ENCODE data around the gene PAX2.

The PAX2 gene

GRCh38 chr10:100811261-100811660 is 65.9 kb downstream of the PAX2 start:
- TF ChIP-seq CTCF (IDR thresholded peaks at IDR 0.05; ENCODE audit: borderline replicate concordance, control extremely low read depth, extremely low read depth, insufficient read depth, missing control alignments): no peak
- in situ Hi-C loops (cut with MboI; ENCODE audit: low sequenced_read_pairs, unreplicated experiment): no loop called here
- no peak for DNase-seq (ENCODE audit: low spot score)

GRCh38 chr10:100811752-100812750 is 66.7 kb downstream of the PAX2 start:
- TF ChIP-seq CTCF (IDR thresholded peaks at IDR 0.05; ENCODE audit: borderline replicate concordance, control extremely low read depth, extremely low read depth, insufficient read depth, missing control alignments): no peak
- no peak for DNase-seq (ENCODE audit: low spot score)
- in situ Hi-C loops (cut with MboI; ENCODE audit: low sequenced_read_pairs, unreplicated experiment): no loop called here

- no peak for TF ChIP-seq CTCF (IDR thresholded peaks at IDR 0.05; ENCODE audit: borderline replicate concordance, control extremely low read depth, extremely low read depth, insufficient read depth, missing control alignments)
- DNase-seq (ENCODE audit: low spot score): no peak
- in situ Hi-C loops (cut with MboI; ENCODE audit: low sequenced_read_pairs, unreplicated experiment): no loop called here
Observed at GRCh38 chr10:100812978-100813377, 67.6 kb downstream of the PAX2 start.

GRCh38 chr10:100814751-100815474 is 69.5 kb downstream of the PAX2 start:
- no peak for TF ChIP-seq CTCF (IDR thresholded peaks at IDR 0.05; ENCODE audit: borderline replicate concordance, control extremely low read depth, extremely low read depth, insufficient read depth, missing control alignments)
- in situ Hi-C loops (cut with MboI; ENCODE audit: low sequenced_read_pairs, unreplicated experiment): no loop called here
- DNase-seq (ENCODE audit: low spot score): no peak

GRCh38 chr10:100816671-100817070 is 71.3 kb downstream of the PAX2 start:
- DNase-seq (ENCODE audit: low spot score): no peak
- no peak for TF ChIP-seq CTCF (IDR thresholded peaks at IDR 0.05; ENCODE audit: borderline replicate concordance, control extremely low read depth, extremely low read depth, insufficient read depth, missing control alignments)
- in situ Hi-C loops (cut with MboI; ENCODE audit: low sequenced_read_pairs, unreplicated experiment): no loop called here

GRCh38 chr10:100817268-100817839 is 72.0 kb downstream of the PAX2 start:
- in situ Hi-C loops (cut with MboI; ENCODE audit: low sequenced_read_pairs, unreplicated experiment): no loop called here
- no peak for DNase-seq (ENCODE audit: low spot score)
- no peak for TF ChIP-seq CTCF (IDR thresholded peaks at IDR 0.05; ENCODE audit: borderline replicate concordance, control extremely low read depth, extremely low read depth, insufficient read depth, missing control alignments)
